LNCaP clone FGC (cell line): ENCODE results near the gene SLC43A2.
"Not testable (repeated sequence)": the region's sequence is repeated elsewhere in the genome, so short reads cannot be mapped to it uniquely, and the experiment has no call there.

Experiments used
- DNase-seq: peaks from one replicate; pipeline ENCODE4 v3.0.0-alpha.2; 2011; ENCODE audit warnings: low read depth
- H3K4me3 ChIP-seq: 2 replicates; pipeline ENCODE4 v1.5.1; 2011; ENCODE audit warnings: mild to moderate bottlenecking, low read depth, low read length, control low read depth
- TF ChIP-seq, protein P1 (sequence below): IDR thresholded peaks from 2 replicates; pipeline ENCODE4 v1.5.1; 2012; ENCODE audit warnings: mild to moderate bottlenecking; ENCODE audit not compliant: control insufficient read depth, insufficient read depth; ENCODE audit errors: extremely low read depth

Gene SLC43A2

DNA sequence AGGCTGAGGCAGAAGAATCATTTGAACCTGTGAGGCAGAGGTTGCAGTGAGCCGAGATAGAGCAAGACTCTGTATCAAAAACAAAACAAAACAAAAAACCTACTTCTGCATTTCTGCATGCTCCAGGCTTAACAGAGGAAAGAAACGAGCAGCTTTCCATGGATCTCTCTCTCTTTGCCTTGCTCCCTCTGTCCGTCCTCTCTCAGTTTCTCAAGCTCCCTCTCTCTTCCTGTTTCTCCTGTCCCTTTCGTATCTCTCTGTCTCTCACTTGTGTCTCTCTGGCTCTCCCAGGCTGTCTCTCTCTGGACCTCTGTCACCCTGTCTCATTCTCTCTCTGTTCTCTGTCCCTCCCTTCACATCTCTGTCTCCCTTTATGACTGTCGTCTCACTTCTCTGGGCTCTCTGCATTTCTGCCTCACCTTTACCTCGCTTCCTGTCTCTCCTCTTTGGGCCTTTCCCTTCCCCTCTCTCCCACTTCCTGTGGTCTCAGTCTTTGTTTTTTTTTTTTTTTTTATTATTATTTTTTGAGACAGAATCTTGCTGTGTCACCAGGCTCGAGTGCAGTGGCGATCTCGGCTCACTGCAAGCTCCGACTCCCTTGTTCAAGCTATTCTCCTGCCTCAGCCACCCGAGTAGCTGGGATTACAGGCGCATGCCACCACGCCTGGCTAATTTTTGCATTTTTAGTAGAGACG is 62.0 kb downstream of the SLC43A2 start:
- DNase-seq, result no peak
- TF ChIP-seq, protein P1, sequence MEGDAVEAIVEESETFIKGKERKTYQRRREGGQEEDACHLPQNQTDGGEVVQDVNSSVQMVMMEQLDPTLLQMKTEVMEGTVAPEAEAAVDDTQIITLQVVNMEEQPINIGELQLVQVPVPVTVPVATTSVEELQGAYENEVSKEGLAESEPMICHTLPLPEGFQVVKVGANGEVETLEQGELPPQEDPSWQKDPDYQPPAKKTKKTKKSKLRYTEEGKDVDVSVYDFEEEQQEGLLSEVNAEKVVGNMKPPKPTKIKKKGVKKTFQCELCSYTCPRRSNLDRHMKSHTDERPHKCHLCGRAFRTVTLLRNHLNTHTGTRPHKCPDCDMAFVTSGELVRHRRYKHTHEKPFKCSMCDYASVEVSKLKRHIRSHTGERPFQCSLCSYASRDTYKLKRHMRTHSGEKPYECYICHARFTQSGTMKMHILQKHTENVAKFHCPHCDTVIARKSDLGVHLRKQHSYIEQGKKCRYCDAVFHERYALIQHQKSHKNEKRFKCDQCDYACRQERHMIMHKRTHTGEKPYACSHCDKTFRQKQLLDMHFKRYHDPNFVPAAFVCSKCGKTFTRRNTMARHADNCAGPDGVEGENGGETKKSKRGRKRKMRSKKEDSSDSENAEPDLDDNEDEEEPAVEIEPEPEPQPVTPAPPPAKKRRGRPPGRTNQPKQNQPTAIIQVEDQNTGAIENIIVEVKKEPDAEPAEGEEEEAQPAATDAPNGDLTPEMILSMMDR, result no peak
- H3K4me3 ChIP-seq, result no peak overlapping the region

DNA sequence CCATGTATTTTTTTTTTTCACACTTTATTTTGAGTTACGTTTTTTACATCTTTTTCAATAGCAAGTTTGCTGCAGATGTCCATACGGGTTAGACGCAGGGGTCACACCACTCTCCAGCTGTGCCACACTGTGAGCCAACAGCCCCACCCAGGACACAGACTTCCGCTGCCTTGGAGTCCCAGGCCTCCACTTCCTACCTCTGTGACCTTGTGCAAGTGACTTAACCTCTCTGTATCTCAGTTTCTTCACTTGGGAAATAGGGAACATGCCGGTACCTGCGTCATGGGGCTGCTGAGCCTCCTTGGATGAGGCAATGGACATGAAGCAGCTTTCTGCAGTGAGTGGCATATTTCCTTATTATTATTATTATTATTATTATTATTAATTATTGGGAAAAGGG is 62.8 kb downstream of the SLC43A2 start:
- no peak overlapping the region for H3K4me3 ChIP-seq
- TF ChIP-seq, protein P1, result no peak
- no peak for DNase-seq

DNA sequence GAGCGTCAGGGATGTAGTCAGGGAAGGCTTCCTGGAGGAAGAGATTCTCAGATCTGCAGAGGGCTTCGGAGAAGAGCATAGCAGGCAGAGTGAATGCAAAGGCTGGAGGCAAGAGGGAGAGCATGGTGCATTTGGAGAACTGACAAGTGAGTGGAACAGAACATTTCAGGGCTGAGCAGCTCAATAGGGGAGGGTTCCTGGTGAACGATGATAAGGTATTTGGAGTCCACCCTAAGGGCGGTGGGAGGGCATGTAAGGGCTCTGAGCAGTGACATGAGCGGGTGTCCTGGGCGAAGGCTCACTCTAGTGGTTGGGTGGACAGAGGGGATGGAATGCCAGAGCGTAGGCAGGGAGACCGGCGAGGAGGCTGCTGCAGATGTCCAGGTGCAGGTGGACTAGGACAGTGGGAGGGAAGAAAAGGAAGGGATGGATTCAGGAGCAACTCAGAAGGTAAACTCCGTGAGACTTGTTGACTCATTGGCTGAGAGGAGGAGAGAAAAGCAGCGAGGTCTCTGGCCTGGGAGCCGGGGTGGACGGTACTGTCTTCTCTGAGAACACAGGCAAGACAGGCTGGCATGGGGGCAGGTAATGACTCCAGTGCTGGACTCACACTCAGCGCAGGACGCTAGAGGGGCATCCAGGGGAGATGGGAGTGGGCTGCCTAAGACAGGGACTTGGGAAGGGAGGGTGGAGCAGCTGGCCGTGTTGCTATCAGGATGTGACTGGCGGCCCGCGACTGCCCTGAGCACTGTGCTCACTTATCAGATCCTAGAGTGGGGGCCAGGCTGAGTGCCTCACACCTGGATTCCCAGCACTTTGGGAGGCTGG is 64.6 kb downstream of the SLC43A2 start:
- DNase-seq, result no peak
- H3K4me3 ChIP-seq, result no peak overlapping the region
- TF ChIP-seq, protein P1, result no peak

DNA sequence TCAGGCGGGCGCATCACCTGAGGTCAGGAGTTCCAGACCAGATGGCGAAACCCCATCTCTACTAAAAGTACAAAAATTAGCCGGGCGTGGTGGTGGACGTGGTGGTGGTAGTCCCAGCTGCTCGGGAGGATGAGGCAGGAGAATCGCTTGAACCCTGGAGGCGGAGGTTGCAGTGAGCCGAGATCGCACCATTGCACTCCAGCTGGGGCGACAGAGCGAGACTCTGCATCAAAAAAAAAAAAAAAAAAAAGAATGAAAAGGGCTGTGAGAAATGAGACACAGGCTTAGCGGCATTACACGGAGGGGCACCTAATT is 65.2 kb downstream of the SLC43A2 start:
- H3K4me3 ChIP-seq, DNase-seq: not testable (repeated sequence)

DNA sequence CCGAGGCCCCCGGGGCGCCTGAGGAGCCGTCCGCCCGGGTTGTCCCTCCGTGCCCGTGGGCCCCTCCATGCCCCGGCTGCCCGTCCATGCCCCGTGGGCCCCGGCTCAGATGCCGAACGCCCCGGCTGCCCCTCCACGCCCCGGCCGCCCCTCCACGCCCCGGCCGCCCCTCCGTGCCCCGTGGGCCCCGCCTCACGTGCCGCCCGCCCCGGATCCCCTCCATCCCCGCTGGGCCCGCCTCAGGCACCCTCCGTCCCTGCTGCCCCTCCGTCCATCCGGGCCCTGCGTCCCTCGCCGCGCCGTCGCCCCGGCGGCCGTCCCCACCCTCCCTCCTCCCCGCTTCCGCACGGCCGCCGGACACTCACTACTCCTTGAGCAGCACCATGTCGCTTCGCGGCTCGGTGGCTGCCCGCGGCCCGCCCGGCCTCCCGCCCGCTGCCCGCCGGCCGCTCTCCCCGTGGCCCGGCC is 66.4 kb downstream of the SLC43A2 start:
- TF ChIP-seq, protein P1, result no peak
- no peak for DNase-seq
- H3K4me3 ChIP-seq, result peak overlapping the region; percentile 89

DNA sequence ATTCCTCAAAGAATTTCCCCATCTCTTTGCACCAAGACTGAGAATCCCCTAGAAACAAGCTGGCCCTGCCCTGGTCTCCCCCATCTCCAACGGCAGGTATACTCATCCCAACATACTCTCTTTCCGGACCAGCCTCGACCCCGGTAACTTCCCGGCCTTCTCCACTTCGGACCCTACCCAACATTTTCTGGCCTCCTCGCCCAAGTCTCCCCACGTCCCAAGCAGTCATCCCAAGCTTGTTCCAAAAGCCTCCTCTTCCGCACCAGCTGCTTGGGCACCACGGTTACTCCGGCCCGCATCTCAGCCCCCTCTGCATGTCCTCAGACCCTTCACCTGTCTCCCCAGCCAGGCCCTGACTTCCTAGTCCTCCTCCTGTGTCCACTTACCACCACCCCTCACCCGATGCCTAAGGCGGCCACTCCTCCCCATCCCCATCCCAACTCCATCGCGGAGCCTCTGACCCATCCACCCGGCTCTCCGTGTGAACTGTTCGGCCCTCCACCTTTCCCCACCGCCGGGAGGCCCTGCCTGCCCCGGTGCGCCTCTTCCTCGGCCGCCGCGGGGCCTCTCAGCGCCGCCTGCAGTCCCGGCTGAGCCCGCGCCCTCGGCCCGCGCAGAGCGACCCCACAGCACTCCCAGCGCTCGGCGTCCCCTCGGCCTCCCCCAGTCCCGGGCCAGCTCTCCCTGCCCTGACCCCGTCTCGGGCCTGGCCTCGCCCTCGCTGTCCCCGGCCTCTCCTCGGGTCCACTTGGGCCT is 67.0 kb downstream of the SLC43A2 start:
- TF ChIP-seq, protein P1, result no peak
- H3K4me3 ChIP-seq, result peak overlapping the region; percentile 89
- DNase-seq, result no peak

DNA sequence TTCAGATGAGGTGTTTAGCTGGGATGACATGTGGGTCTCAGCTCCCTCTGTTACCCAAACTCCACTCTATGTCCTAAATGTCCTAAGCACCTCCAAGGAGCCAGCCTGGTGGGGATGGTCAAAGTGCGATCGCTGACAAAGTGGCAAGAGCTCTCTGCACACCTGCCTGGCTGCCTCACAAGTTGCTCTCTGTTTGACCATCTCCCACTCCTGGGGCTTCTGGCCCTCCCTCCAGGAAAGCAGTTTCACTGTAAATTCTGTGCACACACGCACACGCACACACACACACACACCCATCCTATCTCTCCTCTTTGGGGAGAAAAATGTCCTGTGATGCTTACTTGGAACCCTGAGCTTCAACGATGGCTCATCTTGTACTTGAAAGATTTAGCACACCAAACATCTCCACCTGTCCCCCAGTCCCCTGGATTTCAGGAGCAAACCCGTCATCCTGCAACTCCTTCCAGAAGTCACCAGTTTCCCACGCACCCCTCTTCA is 67.7 kb downstream of the SLC43A2 start:
- peak overlapping the region; percentile 89 for H3K4me3 ChIP-seq
- DNase-seq, result no peak
- TF ChIP-seq, protein P1, result no peak
